Upper lobe of left lung (tissue), 4 donors: ENCODE measurements around the gene MOK.

Experiments used
- POLR2A ChIP-seq, 4 donors: fragments of 450-650 bp; IDR thresholded peaks; one replicate each; pipeline ENCODE4 v1.5.1; 2016 to 2017; ENCODE audit warnings: antibody characterized with exemption in 4 of 4, mild to moderate bottlenecking in 2 of 4
- POLR2AphosphoS5 ChIP-seq, 2 donors: sonication (generic); formaldehyde crosslinking; IDR thresholded peaks; one replicate each; pipeline ENCODE4 v1.5.1; 2017; ENCODE audit warnings: antibody characterized with exemption in 2 of 2
- TF ChIP-seq, protein P1 (sequence below), 6 experiments: fragments of 450-650 bp in 4 of 6; fragments of 200-600 bp in 2 of 6; sonication (generic) in 2 of 6; IDR thresholded peaks; one replicate each; pipeline ENCODE4 v1.5.1; 2016 to 2019; ENCODE audit warnings: antibody characterized with exemption in 6 of 6

DNA sequence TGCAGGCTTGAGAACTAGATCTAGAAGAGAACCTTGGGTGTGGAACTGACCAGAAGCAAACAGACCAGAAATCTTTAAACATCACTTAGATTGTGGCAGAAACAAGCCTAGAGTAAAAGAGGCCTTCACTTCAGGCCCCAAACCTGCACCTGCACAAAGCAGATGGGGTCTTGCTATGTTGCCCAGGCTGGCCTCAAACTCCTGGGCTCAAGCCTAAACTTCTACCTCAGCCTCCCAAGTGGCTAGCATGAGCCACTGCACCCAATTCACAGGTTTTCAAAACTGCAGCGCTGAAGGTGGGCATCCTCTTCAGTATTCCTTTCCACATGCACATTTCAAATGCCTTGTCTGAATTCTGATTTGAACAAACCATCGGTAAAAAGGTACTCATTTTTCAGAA, 19.9 kb downstream of the MOK start:
- TF ChIP-seq POLR2AphosphoS5 (IDR thresholded peaks at IDR 0.05) = no peak
- TF ChIP-seq, protein P1, sequence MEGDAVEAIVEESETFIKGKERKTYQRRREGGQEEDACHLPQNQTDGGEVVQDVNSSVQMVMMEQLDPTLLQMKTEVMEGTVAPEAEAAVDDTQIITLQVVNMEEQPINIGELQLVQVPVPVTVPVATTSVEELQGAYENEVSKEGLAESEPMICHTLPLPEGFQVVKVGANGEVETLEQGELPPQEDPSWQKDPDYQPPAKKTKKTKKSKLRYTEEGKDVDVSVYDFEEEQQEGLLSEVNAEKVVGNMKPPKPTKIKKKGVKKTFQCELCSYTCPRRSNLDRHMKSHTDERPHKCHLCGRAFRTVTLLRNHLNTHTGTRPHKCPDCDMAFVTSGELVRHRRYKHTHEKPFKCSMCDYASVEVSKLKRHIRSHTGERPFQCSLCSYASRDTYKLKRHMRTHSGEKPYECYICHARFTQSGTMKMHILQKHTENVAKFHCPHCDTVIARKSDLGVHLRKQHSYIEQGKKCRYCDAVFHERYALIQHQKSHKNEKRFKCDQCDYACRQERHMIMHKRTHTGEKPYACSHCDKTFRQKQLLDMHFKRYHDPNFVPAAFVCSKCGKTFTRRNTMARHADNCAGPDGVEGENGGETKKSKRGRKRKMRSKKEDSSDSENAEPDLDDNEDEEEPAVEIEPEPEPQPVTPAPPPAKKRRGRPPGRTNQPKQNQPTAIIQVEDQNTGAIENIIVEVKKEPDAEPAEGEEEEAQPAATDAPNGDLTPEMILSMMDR (IDR thresholded peaks at IDR 0.05) = no peak
- TF ChIP-seq POLR2A (IDR thresholded peaks at IDR 0.05) = no peak
